Neural cell (in vitro differentiated cells): ENCODE data around the gene SRCIN1.
"Not testable (repeated sequence)": the region's sequence is repeated elsewhere in the genome, so short reads cannot be mapped to it uniquely, and the experiment has no call there.

Experiments
- EZH2 ChIP-seq: fragments of 200-600, 300-800 bp; shearing (Covaris generic), sonication (generic); IDR thresholded peaks from 2 replicates; pipeline ENCODE4 v1.6.1; 2014; ENCODE audit warnings: antibody characterized with exemption, low read length, borderline replicate concordance, mild to moderate bottlenecking; ENCODE audit not compliant: insufficient read depth, poor library complexity, severe bottlenecking
- MXI1 ChIP-seq: fragments of 450-650 bp; conservative IDR thresholded peaks from 2 replicates; pipeline ENCODE4 v1.6.1; 2014; ENCODE audit warnings: antibody characterized with exemption, mild to moderate bottlenecking; ENCODE audit not compliant: poor library complexity, severe bottlenecking
- POLR2AphosphoS5 ChIP-seq: IDR thresholded peaks from 2 replicates; pipeline ENCODE4 v1.6.1; 2012
- REST ChIP-seq: IDR thresholded peaks from 2 replicates; pipeline ENCODE4 v1.6.1; 2012; ENCODE audit warnings: borderline replicate concordance
- TF ChIP-seq, protein P1 (sequence below): fragments of 450-650 bp; IDR thresholded peaks from 2 replicates; pipeline ENCODE4 v1.5.1; 2014; ENCODE audit warnings: antibody characterized with exemption, mild to moderate bottlenecking, moderate library complexity; ENCODE audit not compliant: poor library complexity, severe bottlenecking

- TF ChIP-seq, protein P1, sequence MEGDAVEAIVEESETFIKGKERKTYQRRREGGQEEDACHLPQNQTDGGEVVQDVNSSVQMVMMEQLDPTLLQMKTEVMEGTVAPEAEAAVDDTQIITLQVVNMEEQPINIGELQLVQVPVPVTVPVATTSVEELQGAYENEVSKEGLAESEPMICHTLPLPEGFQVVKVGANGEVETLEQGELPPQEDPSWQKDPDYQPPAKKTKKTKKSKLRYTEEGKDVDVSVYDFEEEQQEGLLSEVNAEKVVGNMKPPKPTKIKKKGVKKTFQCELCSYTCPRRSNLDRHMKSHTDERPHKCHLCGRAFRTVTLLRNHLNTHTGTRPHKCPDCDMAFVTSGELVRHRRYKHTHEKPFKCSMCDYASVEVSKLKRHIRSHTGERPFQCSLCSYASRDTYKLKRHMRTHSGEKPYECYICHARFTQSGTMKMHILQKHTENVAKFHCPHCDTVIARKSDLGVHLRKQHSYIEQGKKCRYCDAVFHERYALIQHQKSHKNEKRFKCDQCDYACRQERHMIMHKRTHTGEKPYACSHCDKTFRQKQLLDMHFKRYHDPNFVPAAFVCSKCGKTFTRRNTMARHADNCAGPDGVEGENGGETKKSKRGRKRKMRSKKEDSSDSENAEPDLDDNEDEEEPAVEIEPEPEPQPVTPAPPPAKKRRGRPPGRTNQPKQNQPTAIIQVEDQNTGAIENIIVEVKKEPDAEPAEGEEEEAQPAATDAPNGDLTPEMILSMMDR, result not testable (repeated sequence)
- not testable (repeated sequence) for TF ChIP-seq REST, POLR2AphosphoS5, MXI1, EZH2
Measured at GRCh38 chr17:38491346-38492066, 114.2 kb downstream of the SRCIN1 start.
